Ovary (tissue), 9 donors: ENCODE data around the gene WASHC4. TPM values are rescaled to one million over a fixed set of nuclear protein-coding genes. Genes with fewer than 3 reads are reported as not detected.

ENCODE experiments used
- DNase-seq, 5 donors: peaks; one replicate each; pipeline ENCODE4 v3.0.0-alpha.2; 2019 to 2020
- H3K27ac ChIP-seq, 2 donors: fragments of 200-600 bp; one replicate each; pipeline versions ENCODE4 v1.5.1 to v1.8.0; 2019 to 2022
- H3K27me3 ChIP-seq: fragments of 200-600 bp; one replicate; pipeline ENCODE4 v1.8.0; 2022
- H3K36me3 ChIP-seq: fragments of 200-600 bp; sonication (generic); one replicate; pipeline ENCODE4 v1.5.1; 2019
- H3K4me1 ChIP-seq: one replicate; pipeline ENCODE4 v1.8.1; 2013; ENCODE audit warnings: mild to moderate bottlenecking, moderate library complexity; ENCODE audit not compliant: insufficient read depth
- H3K4me3 ChIP-seq: fragments of 200-600 bp; sonication (generic); one replicate; pipeline ENCODE4 v1.5.1; 2017
- H3K9me3 ChIP-seq, 2 donors: fragments of 200-600 bp in 1 of 2; sonication (generic) in 1 of 2; one replicate each; pipeline versions ENCODE4 v1.5.1 to v1.8.1; 2013 to 2019; ENCODE audit warnings: mild to moderate bottlenecking in 1 of 2, moderate library complexity in 1 of 2
- EP300 ChIP-seq: sonication (generic); formaldehyde crosslinking; IDR thresholded peaks from one replicate; pipeline ENCODE4 v1.6.1; 2017; ENCODE audit warnings: antibody characterized with exemption
- POLR2A ChIP-seq: fragments of 450-650 bp; IDR thresholded peaks from one replicate; pipeline ENCODE4 v1.6.1; 2017; ENCODE audit warnings: antibody characterized with exemption, mild to moderate bottlenecking, moderate library complexity
- WGBS, 3 donors: extraction: QIAGEN DNeasy Blood & Tissue Kit in 1 of 3; methylation state at CpG; one replicate each; pipeline versions ENCODE4 v1.1.5 to v1.1.7; 2013 to 2017; 5-methylcytosine and 5-hydroxymethylcytosine counted together
- intact Hi-C, 4 donors: fragments of 100-400 bp; cut with DNase I; formaldehyde crosslinking; loops; one replicate each; pipeline versions ENCODE4 v1.11.0 to v1.15.1; 2022 to 2023
- polyA plus RNA-seq, 2 donors: library from polyadenylated mRNA; stranded (reverse); fragments of 200-250 nt in 1 of 2; fragments of 350-450 nt in 1 of 2; fragmentation: Illumina TruSeq in 1 of 2; extraction: RNeasy Lipid Tissue Mini Kit (QIAGEN cat#74804) in 1 of 2; gene quantifications; one replicate each; pipeline ENCODE4 v1.2.3, GENCODE V29; 2013 to 2014
- total RNA-seq, 7 donors: library from RNA; depleted of rRNA in 2 of 7; stranded (reverse); fragments of >200 nt in 2 of 7; fragmentation: NEBNext Ultra II Directional in 3 of 7; extraction: Animal tissue kit (Norgen Biotek cat#: 25700) in 3 of 7; gene quantifications; one replicate each; pipeline versions ENCODE4 v1.1.0 to v1.2.4, GENCODE V29; 2016 to 2023
- TF ChIP-seq, protein P1 (sequence below), 3 donors: fragments of 450-650 bp in 2 of 3; fragments of 200-600 bp in 1 of 3; IDR thresholded peaks; one replicate each; pipeline versions ENCODE4 v1.5.1 to v1.8.0; 2016 to 2022; ENCODE audit warnings: antibody characterized with exemption in 3 of 3, mild to moderate bottlenecking in 1 of 3
- donor health status: DM: no; HTN: no; CAD: no; lungs with moderate emphysema.
- donor health status: DM: no; HTN: no; CAD: no.
- donor health status: Bipolar disorder and iron deficiency.
- donor health status: DM: yes; HTN: yes; CAD: no.
- donor health status: DM: no; HTN: no; CAD: no.
- donor health status: DM: yes; HTN: yes; CAD: no.

WASHC4 gene
- total and polyA plus RNA-seq, 9 donors, result 16.0 to 55.8 (median 44.5) TPM

DNA sequence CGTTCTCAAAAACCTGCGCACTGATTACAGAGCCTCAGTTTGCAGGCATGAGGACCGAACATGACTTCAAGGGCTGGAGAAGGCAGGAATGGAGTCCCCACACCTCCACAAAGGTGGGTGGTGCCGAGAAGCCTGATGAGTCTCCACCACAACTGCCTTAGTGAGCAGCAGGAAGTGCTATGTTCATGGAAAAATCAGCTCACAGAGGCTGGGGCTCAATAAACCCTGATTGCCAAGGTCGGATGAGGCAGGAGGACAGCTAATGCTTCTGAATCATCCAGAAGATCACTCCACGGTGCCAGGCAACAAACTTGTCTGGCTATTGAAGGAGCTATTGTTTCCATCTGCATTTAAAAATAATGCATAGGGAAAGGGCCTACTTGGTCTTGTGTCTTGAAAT is 97.4 kb downstream of the WASHC4 start:
- Histone ChIP-seq H3K4me1 (peaks cover 3% of the 10 kb centered on the region), H3K27me3 (no peaks in the 10 kb centered on the region), H3K4me3 (no peak overlapping the region), H3K27ac (no peak overlapping the region), H3K9me3 (no peaks in the 10 kb centered on the region), H3K36me3 (no peaks in the 10 kb centered on the region)
- 76 to 82% (median 77%) methylated on average over 6 of the region's 6 CpGs for WGBS, 3 donors
- no peak for DNase-seq
- TF ChIP-seq, protein P1, sequence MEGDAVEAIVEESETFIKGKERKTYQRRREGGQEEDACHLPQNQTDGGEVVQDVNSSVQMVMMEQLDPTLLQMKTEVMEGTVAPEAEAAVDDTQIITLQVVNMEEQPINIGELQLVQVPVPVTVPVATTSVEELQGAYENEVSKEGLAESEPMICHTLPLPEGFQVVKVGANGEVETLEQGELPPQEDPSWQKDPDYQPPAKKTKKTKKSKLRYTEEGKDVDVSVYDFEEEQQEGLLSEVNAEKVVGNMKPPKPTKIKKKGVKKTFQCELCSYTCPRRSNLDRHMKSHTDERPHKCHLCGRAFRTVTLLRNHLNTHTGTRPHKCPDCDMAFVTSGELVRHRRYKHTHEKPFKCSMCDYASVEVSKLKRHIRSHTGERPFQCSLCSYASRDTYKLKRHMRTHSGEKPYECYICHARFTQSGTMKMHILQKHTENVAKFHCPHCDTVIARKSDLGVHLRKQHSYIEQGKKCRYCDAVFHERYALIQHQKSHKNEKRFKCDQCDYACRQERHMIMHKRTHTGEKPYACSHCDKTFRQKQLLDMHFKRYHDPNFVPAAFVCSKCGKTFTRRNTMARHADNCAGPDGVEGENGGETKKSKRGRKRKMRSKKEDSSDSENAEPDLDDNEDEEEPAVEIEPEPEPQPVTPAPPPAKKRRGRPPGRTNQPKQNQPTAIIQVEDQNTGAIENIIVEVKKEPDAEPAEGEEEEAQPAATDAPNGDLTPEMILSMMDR (IDR thresholded peaks at IDR 0.05), result no peak
- TF ChIP-seq EP300, result no peak
- TF ChIP-seq POLR2A, result no peak
- intact Hi-C loops, result no loop called here

DNA sequence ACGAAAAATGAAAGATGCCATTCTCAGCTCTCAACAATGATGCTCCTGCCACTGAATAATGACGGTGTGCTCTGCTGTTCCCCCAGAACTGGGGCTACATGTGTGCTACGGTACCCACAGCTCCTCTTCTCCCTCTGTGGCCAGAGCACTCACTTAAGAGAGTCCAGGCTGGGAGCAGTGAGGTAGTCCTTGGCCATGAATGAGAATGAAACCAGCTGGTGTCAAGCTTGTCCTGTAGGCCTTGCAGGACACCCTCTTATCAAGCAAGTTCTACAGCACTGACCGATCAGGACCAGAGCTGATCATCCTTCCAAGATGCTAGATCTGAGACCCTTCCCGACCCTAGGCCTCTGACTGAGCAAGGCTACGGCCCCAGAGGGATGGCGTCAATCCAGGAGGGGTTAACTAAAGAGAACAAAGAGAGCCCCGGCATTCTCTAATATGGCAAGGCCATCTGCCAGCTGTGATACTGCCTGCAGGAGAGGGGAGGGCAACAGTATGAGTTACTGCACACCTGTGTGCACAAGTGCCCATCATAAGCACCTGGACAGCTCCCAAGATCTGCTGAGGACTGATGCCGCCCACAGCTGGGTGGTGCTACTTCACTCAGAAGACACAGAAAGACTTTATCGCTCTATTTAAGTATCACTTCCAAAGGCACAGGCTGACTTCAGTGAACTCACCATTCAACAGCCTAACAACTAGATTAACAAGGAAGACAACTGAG is 98.0 kb downstream of the WASHC4 start:
- Histone ChIP-seq H3K9me3 (no peaks in the 10 kb centered on the region), H3K36me3 (no peaks in the 10 kb centered on the region), H3K27ac (no peak overlapping the region), H3K27me3 (no peaks in the 10 kb centered on the region), H3K4me3 (no peak overlapping the region), H3K4me1 (peaks cover 3% of the 10 kb centered on the region)
- TF ChIP-seq, protein P1 (IDR thresholded peaks at IDR 0.05), result no peak
- TF ChIP-seq POLR2A, result no peak
- no peak for TF ChIP-seq EP300
- no peak for DNase-seq
- WGBS, 3 donors, result 86 to 87% (median 87%) methylated on average over 10 of the region's 10 CpGs
- intact Hi-C loops, result no loop called here

DNA sequence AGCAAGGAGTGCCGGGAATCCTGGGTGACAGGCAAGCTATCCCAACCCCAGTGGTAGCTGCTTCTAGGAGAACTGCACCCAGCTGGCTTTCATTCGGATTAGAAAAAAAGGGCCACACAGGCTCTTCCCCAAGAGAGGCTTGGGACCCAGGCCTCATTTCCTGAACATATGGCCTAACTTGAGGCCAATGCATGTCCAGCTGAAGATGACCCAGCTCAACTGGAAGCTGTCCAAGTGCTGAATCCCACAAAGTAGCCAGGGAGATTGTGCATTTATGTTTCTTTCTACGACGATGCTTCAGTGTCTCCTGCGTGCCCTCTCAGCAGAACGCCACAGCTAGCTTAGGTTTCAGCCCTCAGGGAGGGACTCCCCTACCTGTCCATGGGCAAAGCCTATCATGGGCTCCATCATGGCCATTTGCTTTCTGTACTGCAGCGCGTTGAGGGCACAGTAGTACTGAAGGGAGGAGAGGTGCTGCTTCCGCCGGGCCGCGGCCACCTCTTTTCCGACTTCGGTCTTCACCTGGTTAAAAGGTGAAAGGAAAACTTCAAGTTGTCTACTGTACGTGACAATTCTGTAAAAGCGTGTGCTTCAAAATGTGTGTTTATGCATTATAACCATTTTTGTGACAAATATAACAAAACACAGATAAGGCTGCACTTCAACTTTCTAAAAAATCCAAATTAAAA is 99.3 kb downstream of the WASHC4 start:
- TF ChIP-seq POLR2A, result no peak
- TF ChIP-seq EP300, result no peak
- TF ChIP-seq, protein P1 (IDR thresholded peaks at IDR 0.05), result no peak
- DNase-seq, result no peak
- intact Hi-C loops, result no loop called here
- Histone ChIP-seq H3K4me3 (no peak overlapping the region), H3K4me1 (no peaks in the 10 kb centered on the region), H3K9me3 (no peaks in the 10 kb centered on the region), H3K36me3 (no peaks in the 10 kb centered on the region), H3K27ac (no peak overlapping the region), H3K27me3 (no peaks in the 10 kb centered on the region)
- 86 to 92% (median 91%) methylated on average over 16 of the region's 16 CpGs for WGBS, 3 donors

DNA sequence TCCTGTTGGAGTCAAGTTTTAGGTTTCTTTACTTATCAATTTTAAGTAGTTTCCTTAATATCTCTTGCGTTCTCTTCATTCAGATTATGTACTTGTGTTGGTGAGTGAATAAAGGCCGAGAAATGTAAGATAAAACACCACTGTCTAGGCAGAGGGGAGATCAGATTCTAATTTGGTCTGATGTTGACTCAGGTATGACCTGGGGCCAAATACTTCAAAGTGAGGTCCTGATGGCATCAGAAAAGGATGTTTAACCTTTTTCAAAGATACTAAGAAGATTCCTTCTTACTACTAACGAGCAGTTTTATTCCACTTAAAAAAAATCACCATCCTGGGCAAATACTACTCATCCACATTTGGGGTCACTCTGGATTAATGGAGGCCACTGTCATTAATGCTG is 101.6 kb downstream of the WASHC4 start:
- no peak overlapping the region for H3K27ac ChIP-seq
- no peaks in the 10 kb centered on the region for H3K9me3 ChIP-seq
- no peaks in the 10 kb centered on the region for H3K36me3 ChIP-seq
- no peak for TF ChIP-seq EP300
- TF ChIP-seq, protein P1 (IDR thresholded peaks at IDR 0.05), result no peak
- TF ChIP-seq POLR2A, result no peak
- no peaks in the 10 kb centered on the region for H3K27me3 ChIP-seq
- 88 to 96% (median 90%) methylated on average over 3 of the region's 3 CpGs for WGBS, 3 donors
- intact Hi-C loops, result no loop called here
- DNase-seq, result no peak
- no peaks in the 10 kb centered on the region for H3K4me1 ChIP-seq
- H3K4me3 ChIP-seq, result no peak overlapping the region
